Activated CD4-positive, alpha-beta T cell treated with anti-CD3 and anti-CD28 coated beads for 48 hours (primary cell): Measurements from ENCODE around the gene SLC25A10.
"Not testable (repeated sequence)": the region's sequence is repeated elsewhere in the genome, so short reads cannot be mapped to it uniquely, and the experiment has no call there.

Experiments
- DNase-seq: peaks from one replicate; pipeline ENCODE4 v3.0.0-alpha.2; 2020

SLC25A10 gene

DNA sequence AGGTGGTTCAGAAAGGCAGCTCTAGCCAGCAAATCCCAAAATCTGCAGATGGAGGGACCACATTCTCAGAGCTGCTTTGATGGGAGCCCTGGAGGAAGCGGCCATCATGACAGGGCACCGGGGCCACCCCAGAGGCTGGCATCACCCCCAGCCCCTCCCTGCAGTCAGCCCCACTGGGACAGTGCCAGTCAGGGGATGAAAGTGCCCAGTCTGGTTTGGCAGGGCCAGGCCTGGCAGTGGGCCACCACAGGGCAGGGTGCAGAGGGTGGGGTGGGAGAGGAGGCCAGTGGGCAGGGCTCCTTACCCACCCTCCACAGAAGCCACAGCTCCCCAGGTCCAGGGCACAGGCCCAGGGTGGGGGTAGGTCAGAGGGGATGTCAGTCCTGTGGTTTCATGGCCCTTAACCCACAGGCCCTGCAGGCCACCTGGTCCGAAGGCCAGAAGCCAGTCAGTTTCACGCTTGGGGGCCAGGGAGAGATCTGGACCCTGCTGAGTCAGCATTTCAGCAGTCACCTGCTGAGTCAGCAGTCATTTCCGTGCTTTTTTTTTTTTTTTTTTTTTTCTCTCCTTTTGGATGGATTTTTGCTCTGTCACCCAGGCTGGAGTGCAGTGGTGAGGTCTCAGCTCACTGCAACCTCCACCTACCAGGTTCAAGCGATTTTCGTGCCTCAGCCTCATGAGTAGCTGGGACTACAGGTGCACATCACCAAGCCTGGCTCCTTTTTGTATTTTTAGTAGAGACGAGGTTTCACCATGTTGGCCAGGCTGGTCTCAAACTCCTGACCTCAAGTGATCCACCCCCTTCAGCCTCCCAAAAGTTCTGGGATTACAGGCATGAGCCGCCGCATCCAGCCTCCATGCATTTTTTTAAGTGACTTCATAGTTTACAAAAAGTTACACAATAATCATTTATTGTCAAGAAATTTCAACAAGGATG is 10.4 kb downstream of the SLC25A10 start:
- no peak for DNase-seq

GRCh38 chr17:81723651-81724209 is 11.6 kb downstream of the SLC25A10 start:
- no peak for DNase-seq

DNA sequence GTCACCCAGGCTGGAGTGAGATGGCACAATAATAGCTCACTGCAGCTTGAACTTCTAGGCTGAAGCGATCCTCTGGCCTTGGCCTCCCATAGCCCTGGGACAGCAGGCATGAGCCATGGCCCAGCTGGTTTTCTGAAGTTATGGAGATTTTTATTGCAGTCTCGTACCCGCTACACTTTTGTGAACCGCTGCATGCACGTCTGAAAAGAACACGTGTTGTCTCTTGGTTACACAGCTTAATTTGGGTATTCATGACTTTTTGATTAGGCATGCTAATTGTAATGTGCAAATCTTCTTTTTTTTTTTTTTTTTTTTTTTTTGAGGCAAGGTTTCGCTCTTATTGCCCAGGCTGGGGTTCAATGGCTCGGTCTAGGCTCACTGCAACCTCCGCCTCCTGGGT is 13.4 kb downstream of the SLC25A10 start:
- DNase-seq: no peak

- no peak for DNase-seq
Observed at GRCh38 chr17:81726004-81726403, 13.9 kb downstream of the SLC25A10 start.

DNA sequence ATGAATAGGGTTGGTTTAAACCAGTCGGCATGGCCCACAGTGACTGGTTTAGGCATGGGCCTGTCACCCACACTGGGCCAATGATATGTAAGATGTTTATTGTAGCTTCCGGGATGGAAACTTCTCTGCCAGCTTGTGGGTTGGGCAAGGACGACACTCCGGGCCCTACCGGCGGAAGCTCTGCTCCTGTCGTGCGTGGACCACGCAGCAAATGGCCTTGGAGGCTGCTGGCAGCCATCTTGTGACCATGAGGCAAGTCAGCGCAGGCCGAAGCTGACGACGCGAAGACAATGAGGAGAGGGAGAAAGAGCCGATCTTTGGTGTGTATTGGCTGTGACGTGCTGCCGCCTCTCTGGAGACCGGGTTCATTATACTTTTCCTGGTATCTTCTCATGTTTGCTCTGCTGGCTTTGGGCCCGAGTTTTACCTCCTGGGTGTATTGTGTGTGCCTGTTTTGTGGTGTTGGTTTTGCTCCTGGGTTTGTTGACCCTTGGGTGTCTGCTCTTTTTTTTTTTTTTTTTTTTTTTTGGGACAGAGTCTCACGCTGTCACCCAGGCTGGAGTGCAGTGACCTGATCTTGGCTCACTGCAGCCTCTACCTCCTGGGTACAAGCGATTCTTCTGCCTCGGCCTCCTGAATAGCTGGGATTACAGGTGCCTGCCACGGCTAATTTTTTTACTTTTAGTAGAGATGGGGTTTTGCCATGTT is 15.4 kb downstream of the SLC25A10 start:
- no peak for DNase-seq

GRCh38 chr17:81733507-81734404 is 21.7 kb downstream of the SLC25A10 start:
- DNase-seq: peak; percentile 85

GRCh38 chr17:81734405-81735263 is 22.6 kb downstream of the SLC25A10 start:
- DNase-seq: no peak

- DNase-seq: no peak
Observed at GRCh38 chr17:81735264-81736102, 23.4 kb downstream of the SLC25A10 start.

DNA sequence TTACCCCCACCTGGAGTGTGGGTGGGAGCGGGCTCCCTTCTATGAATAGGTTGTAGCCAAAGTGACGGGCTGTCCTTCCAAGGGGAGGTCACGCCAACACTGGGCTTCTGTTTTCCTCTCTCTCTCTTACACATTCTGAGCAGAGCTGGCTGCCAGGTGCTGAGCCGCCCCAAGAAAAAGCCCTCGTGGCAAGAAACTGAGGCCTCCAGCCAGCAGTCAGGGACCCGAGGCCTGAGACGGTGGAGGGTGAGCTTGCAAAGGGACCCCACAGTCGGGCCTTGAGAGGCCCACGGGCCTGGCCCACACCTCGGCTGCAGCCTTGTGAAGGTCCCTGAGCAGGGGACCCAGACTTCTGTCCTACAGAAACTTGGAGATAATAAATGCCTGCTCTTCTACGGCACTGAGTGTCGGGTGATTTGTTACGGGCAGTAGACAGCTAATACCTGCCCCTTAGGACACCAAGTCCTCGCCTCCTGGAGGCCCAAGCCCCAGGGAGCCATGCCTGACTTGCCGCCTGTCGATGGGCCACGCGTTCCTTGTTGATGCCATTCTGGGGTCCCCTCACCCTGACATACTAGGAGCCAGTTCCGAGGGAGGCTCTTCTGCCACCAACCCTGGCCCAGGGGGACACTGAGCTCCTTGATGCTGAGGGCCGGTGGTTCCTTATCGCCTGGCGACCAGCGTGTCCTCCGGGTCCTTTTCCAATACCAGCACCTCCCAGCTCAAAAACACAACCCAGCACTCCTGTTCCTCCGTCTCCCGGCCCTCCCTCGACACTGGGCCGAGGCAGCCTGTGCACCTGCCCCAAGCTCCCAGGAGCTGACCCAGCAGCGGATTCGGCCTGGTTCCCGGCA is 26.1 kb downstream of the SLC25A10 start:
- no peak for DNase-seq

GRCh38 chr17:81738801-81739393 is 26.8 kb downstream of the SLC25A10 start:
- no peak for DNase-seq

GRCh38 chr17:81739593-81739992 is 27.5 kb downstream of the SLC25A10 start:
- DNase-seq: not testable (repeated sequence)

- no peak for DNase-seq
Observed at GRCh38 chr17:81740395-81740961, 28.4 kb downstream of the SLC25A10 start.

GRCh38 chr17:81741049-81741593 is 29.0 kb downstream of the SLC25A10 start:
- DNase-seq: no peak

- DNase-seq: no peak
Observed at GRCh38 chr17:81741594-81742452, 29.7 kb downstream of the SLC25A10 start.
